HFF-Myc (cell line): ENCODE measurements around the gene ID1.
"Not testable (repeated sequence)": the region's sequence is repeated elsewhere in the genome, so short reads cannot be mapped to it uniquely, and the experiment has no call there.

Experiments
- DNase-seq: peaks from one replicate; pipeline ENCODE4 v3.0.0-alpha.2; 2011; ENCODE audit warnings: low read depth; ENCODE audit errors: extremely low read depth
- H3K4me3 ChIP-seq: replicated peaks from 2 replicates; pipeline ENCODE4 v1.5.1; 2011; ENCODE audit warnings: low read depth, mild to moderate bottlenecking, control low read depth, low read length
- TF ChIP-seq, protein P1 (sequence below): IDR thresholded peaks from 2 replicates; pipeline ENCODE4 v1.5.1; 2012; ENCODE audit warnings: mild to moderate bottlenecking, low read depth, low read length, control low read depth; ENCODE audit errors: missing control alignments

The ID1 gene

DNA sequence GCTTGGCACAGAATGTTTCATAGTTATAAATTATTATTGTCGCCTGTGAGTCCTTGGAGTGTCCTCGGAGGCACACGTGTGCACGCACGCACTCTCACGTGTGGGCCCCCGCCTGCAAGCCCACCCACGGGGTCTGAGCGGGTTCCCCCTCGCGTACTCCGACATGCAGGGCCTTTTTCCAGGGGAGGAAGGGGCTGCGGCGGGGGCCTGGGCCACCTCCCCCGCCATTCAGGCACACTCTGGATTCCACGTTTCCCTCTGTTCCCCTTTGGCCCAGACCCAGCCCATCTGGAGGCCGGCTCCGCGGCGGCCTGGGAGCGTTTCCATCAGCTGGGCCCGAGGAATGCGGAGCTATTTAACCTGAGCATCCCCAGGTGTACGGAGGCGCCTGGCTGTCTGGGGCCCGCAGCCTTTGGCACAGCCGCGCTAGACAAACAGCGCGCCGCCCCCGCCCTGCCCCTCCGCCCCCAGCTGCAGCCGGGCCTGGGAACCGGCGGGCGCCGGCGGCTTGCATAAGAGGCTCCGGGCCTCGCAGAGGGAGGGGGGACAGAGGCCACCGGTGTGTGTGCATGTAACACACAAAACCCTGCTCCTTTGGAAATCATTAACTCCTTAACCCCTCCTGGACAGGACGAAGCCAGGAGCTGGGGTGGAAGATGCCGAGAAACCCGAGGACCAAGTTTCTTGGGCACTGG lies 3.3 kb downstream of the ID1 start:
- DNase-seq, result no peak
- TF ChIP-seq, protein P1, sequence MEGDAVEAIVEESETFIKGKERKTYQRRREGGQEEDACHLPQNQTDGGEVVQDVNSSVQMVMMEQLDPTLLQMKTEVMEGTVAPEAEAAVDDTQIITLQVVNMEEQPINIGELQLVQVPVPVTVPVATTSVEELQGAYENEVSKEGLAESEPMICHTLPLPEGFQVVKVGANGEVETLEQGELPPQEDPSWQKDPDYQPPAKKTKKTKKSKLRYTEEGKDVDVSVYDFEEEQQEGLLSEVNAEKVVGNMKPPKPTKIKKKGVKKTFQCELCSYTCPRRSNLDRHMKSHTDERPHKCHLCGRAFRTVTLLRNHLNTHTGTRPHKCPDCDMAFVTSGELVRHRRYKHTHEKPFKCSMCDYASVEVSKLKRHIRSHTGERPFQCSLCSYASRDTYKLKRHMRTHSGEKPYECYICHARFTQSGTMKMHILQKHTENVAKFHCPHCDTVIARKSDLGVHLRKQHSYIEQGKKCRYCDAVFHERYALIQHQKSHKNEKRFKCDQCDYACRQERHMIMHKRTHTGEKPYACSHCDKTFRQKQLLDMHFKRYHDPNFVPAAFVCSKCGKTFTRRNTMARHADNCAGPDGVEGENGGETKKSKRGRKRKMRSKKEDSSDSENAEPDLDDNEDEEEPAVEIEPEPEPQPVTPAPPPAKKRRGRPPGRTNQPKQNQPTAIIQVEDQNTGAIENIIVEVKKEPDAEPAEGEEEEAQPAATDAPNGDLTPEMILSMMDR, result no peak
- peak overlapping the region; percentile 11 for H3K4me3 ChIP-seq

DNA sequence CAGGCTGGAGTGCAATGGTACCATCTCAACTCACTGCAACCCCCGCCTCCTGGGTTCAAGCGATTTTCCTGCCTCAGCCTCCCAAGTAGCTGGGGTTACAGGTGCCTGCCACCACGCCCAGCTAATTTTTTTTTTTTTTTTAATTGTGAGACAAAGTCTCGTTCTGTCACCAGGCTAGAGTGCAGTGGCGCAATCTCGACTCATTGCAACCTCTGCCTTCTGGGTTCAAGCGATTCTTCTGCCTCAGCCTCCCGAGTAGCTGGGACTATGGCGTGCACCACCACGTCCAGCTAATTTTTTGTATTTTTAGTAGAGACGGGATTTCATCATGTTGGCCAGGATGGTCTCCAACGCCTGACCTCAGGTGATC lies 7.2 kb downstream of the ID1 start:
- not testable (repeated sequence) for DNase-seq, H3K4me3 ChIP-seq

DNA sequence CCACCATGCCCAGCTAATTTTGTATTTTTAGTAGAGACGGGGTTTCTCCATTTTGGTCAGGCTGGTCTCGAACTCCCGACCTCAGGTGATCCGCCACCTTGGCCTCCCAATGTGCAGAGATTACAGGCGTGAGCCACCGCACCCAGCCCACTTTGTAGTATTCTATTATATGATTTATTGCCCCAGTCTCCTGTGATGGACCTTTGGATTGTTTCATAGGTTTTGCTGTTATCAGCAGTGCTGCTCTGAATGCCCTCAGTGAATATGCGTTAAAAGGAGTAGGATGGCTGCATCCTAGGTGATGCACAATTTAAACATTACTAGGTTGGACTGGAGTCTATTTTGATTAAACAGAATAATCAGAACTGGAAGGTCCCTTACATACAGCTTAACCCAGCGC lies 10.3 kb downstream of the ID1 start:
- no peak overlapping the region for H3K4me3 ChIP-seq
- no peak for DNase-seq
- TF ChIP-seq, protein P1, result no peak

DNA sequence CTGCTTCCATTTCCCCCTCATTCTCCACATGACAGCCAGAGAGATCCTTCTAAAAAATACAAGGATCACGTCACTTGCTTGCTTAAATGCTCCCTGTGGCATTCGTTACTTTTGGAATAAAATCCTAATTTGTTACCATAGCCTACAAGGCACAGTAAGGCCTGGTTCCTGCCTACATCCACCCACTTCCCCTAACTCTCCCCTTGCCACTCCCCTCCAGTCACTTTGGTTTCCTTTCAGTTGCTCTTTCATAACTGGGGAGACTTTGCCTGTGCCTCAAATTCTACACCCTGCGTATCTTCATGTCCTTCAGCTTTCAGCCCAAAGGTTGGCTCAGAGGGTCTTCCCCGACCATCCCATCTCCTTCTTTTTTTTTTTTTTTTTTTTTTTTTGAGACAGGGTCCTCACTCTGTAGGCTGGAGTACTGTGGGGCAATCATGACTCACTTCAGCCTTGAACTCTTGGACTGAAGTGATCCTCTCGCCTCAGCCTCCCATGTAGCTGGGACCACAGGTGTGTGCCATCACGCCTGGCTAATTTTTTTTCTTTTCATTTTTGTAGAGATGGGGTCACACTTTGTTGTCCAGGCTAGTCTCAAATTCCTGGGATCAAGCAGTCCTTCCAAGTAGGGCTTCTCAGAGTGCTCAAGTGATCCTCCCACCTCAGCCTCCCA lies 12.5 kb downstream of the ID1 start:
- H3K4me3 ChIP-seq, result no peak overlapping the region
- DNase-seq, result no peak
- TF ChIP-seq, protein P1, result no peak

DNA sequence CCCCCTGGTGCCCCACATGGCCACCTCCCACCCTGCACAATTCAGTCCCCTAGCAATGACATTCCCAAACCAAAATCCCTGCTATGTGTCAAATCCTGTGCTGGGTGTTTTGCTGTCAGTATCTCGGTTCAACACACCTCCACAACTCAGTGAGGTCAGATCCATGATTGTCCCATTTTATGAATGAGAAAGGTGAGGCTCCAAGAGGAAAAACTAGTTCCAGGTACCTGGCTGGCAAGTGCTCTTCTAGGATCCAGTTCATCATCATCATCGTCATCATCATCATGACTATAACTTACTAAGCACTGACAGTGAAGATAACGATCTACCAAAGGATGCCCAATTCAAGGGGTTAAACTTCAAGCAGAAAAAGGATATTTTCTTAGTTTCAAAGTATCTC lies 15.2 kb downstream of the ID1 start:
- DNase-seq, result no peak
- TF ChIP-seq, protein P1, result no peak
- H3K4me3 ChIP-seq, result no peak overlapping the region

DNA sequence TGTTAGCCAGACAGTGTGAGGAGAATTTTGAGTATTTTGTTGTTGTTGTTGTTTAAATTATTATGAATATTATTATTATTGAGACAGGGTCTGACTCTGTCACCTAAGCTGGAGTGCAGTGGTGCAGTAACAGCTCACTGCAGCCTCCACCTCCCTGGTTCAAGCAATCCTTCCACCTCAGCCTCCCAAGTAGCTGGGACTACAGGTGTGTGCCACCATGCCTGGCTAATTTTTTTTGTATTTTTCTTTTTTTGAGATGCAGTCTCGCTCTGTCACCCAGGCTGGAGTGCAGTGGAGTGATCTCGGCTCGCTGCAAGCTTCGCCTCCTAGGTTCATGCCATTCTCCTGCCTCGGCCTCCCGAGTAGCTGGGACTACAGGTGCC lies 18.0 kb downstream of the ID1 start:
- not testable (repeated sequence) for H3K4me3 ChIP-seq, DNase-seq

DNA sequence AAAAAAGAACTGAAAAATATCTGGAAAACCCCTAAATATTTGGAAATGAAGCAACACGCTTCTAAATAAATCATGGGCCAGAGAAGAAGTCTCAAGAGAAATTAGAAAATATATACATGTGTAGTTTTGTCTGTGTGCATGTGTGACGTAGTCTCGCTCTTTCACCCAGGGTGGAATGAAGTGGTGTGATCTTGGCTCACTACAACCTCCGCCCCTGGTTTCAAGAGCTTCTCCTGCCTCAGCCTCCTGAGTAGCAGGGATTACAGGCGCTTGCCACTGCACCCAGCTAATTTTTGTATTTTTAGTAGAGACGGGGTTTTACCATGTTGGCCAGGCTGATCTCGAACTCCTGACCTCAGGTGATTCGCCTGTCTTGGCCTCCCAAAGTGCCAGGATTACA lies 21.4 kb downstream of the ID1 start:
- not testable (repeated sequence) for H3K4me3 ChIP-seq

DNA sequence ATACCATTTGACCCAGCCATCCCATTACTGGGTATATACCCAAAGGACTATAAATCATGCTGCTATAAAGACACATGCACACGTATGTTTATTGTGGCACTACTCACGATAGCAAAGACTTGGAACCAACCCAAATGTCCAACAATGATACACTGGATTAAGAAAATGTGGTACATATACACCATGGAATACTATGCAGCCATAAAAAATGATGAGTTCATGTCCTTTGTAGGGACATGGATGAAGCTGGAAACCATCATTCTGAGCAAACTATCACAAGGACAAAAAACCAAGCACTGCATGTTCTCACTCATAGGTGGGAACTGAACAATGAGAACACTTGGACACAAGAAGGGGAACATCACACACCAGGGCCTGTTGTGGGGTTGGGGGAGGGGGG lies 23.0 kb downstream of the ID1 start:
- not testable (repeated sequence) for DNase-seq, H3K4me3 ChIP-seq

More for the DNA sequence above, 21.4 kb downstream of the ID1 start:
- DNase-seq, result not testable (repeated sequence)

DNA sequence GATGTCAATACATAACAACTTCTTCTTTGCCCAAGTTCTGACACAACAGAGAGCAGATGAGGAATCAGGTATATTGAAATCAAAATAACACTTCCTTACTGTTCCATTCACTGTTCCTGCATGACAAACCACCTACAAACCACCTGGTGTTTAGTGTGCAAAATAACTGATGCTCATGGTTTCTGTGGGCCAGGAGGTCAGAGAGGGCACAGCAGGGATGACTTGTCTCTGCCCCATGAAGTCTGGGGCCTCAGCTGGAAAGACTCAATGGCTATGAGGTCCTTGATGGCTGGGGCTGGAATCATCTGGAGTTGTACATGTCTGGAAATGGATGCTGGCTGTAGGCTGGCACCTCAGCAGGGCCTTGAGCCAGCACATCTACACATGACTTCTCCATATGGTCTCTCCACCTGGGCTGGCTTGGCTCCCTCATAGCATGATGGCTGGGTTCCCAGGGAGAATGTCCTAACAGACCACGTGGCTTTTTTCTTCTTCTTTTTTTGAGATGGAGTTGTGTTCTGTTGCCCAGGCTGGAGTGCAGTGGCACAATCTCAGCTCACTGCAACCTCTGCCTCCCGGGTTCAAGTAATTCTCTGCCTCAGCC lies 25.2 kb downstream of the ID1 start:
- DNase-seq, result no peak
- TF ChIP-seq, protein P1, result no peak
- H3K4me3 ChIP-seq, result no peak overlapping the region
